Natural killer cell treated with Interleukin-12 subunit alpha and Interleukin-12 subunit beta and Interleukin-15 and Interleukin-18, amount 100 ng/mL, for 72 hours (primary cell): ENCODE results near the gene KCNG2. TPM values are rescaled to one million over a fixed set of nuclear protein-coding genes. Genes with fewer than 3 reads are reported as not detected.

ENCODE experiments used
- ATAC-seq, 2 donors: fragments of 150-1000 bp; cut with Tn5 transposase in 1 of 2; sonication (Bioruptor Pico), chemical (Tn5 transposase) in 1 of 2; 2 replicates each; pipeline ENCODE4 v1.10.0; 2021
- DNase-seq: peaks from one replicate; pipeline ENCODE4 v3.0.0; 2022; ENCODE audit warnings: low spot score
- H3K27ac Mint-ChIP-seq, 2 donors: 1 replicate in 1 of 2; 2 replicates in 1 of 2; pipeline ENCODE4 v1.8.0; 2022; ENCODE audit warnings: mixed read lengths in 2 of 2, mild to moderate bottlenecking in 1 of 2, moderate library complexity in 1 of 2
- H3K27me3 Mint-ChIP-seq, 2 donors: 1 replicate in 1 of 2; 2 replicates in 1 of 2; pipeline ENCODE4 v1.8.0; 2022; ENCODE audit warnings: mixed read lengths in 2 of 2
- H3K36me3 Mint-ChIP-seq: one replicate; pipeline ENCODE4 v1.8.0; 2022; ENCODE audit warnings: mixed read lengths
- H3K4me1 Mint-ChIP-seq, 2 donors: 1 replicate in 1 of 2; 2 replicates in 1 of 2; pipeline ENCODE4 v1.8.0; 2022; ENCODE audit warnings: low read depth in 2 of 2, mixed read lengths in 2 of 2, mild to moderate bottlenecking in 1 of 2
- H3K4me3 Mint-ChIP-seq: one replicate; pipeline ENCODE4 v1.8.0; 2022; ENCODE audit warnings: mixed read lengths
- H3K9me3 Mint-ChIP-seq: 2 replicates; pipeline ENCODE4 v1.8.0; 2022; ENCODE audit warnings: mixed read lengths
- total RNA-seq, 2 donors: library from RNA; stranded (reverse); gene quantifications; one replicate each; pipeline ENCODE4 v1.2.3, GENCODE V29; 2022

Gene KCNG2
- total RNA-seq, 2 donors from 2014 or later, result not detected

DNA sequence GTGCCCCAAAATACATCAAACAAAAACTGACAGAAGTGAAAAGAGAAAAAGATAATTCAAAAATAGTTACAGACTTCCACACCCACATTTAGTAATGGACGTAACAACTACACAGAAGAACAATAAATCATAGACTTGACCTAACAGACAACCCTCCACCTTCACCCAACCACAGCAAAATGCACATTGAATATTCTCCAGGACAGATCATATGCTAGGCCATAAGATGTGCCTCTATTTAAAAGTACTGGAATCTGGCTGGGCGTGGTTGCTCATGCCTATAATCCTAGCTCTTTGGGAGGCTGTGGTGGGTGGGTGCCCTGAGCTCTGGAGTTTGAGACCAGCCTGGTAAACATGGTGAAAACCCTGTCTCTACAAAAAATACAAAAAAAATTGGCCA is 133.7 kb downstream of the KCNG2 start:
- Mint-ChIP-seq H3K27ac (no peak overlapping the region), H3K4me3 (no peak overlapping the region), H3K9me3 (peaks cover 29% of the 10 kb centered on the region), H3K4me1 (peaks cover 4 to 5% of the 10 kb centered on the region in 2 donors), H3K36me3 (peaks cover 58% of the 10 kb centered on the region), H3K27me3 (no peaks in the 10 kb centered on the region)
- DNase-seq (no peak), ATAC-seq (no peak)

DNA sequence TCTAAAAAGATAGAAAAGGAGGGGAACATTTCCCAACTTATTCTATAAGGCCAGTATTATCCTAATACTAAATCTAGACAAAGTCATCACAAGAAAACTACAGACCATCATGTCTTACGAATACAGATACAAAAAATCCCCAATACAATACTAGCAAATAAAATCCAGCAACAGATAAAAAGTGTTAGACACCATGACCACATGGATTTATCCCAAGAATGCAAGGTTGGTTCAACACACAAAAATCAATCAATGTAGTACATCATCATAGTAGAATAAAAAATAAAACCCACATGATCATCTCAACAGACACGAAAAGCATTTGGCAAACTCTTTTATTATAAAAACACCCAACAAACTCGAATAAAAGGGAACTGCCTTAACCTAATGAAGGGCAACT is 135.2 kb downstream of the KCNG2 start:
- no peak for ATAC-seq
- H3K27ac Mint-ChIP-seq, result no peak overlapping the region
- H3K27me3 Mint-ChIP-seq, result no peaks in the 10 kb centered on the region
- peaks cover 65% of the 10 kb centered on the region for H3K36me3 Mint-ChIP-seq
- H3K4me3 Mint-ChIP-seq, result no peak overlapping the region
- DNase-seq, result no peak
- peaks cover 5 to 8% of the 10 kb centered on the region in 2 donors for H3K4me1 Mint-ChIP-seq
- H3K9me3 Mint-ChIP-seq, result peaks cover 29% of the 10 kb centered on the region

DNA sequence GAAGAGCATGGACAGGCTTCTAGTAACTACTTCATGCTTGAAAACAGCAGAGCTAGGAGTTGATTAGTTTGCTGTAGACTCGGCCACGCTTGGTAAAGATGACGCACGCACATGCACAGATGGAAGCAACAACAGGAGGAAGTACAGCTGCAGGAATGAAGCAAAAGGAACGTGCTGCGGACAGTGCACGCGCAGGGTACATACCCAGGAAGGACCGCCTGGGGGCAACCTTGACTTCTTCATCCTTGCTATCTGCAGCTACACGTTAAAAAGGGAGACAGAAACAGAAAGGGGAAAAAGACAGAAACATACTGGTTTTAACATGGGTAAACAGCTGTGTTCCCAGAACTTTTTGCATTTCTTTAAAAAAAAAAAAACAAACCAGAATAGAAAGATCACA is 136.0 kb downstream of the KCNG2 start:
- no peak overlapping the region for H3K4me3 Mint-ChIP-seq
- peaks cover 63% of the 10 kb centered on the region for H3K36me3 Mint-ChIP-seq
- DNase-seq (no peak), ATAC-seq (no peak)
- H3K9me3 Mint-ChIP-seq, result peaks cover 29% of the 10 kb centered on the region
- H3K4me1 Mint-ChIP-seq, result peaks cover 4 to 8% of the 10 kb centered on the region in 2 donors
- H3K27ac Mint-ChIP-seq, result no peak overlapping the region
- H3K27me3 Mint-ChIP-seq, result no peaks in the 10 kb centered on the region

DNA sequence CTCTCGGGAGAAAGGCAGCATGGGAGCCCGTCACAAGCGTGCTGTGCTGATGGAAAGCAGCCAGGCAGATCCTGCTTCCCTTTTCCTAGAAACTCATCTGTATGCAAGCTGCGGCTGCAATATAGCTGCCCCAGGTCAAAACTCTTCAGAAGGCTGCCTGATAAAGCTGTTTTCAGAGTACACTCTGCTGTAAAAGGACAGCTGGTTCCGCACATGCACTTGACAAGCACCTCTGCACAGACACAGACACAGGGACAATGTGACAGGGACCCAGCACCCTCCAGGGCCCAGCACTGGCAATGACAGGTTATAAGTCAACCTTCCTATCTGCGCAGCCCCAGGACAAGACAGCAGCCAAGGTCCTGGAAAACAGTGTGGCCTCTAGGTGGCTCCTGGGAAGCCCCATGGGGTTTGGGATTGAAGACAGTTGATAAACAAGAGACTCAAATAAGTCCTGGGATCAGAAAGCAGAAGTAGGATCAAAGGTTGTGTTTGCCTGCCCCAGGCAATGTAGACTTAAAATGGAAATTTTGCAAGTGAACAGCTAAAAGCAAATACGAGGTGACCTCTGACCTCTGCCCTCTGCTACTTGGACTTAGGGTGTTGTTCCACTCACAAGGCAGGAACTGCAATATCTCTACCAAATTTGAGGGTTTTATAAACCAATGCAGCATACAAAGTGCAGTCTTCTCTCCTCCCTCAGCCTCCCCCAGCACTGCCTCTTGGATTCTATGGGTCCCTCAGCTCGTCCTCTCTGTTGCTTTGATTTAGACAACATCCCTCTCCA is 136.8 kb downstream of the KCNG2 start:
- no peak for DNase-seq
- peaks cover 24% of the 10 kb centered on the region for H3K9me3 Mint-ChIP-seq
- no peaks in the 10 kb centered on the region for H3K27me3 Mint-ChIP-seq
- peaks cover 55% of the 10 kb centered on the region for H3K36me3 Mint-ChIP-seq
- ATAC-seq, result no peak
- H3K4me3 Mint-ChIP-seq, result no peak overlapping the region
- H3K4me1 Mint-ChIP-seq, result peaks cover 0 to 4% of the 10 kb centered on the region in 2 donors
- no peak overlapping the region for H3K27ac Mint-ChIP-seq

DNA sequence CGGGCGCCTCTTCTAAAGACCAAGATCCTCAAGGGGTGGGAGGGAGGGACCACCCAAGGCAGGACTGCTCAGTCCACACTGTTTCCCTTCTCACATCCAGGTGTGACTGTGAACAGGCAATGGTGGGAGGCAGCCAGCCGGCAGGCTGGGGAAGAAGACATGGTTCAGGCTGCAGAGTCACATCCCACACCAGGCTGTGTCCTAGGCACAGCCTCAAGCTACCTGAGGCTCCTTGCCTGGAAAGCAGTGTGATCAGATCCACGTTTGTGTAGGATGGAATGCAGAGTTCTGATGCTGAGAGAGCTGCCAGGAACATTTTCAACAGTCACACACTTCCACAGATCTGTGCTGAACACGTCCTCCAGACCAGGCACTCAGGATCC is 137.4 kb downstream of the KCNG2 start:
- no peak for DNase-seq
- peaks cover 18% of the 10 kb centered on the region for H3K9me3 Mint-ChIP-seq
- H3K4me3 Mint-ChIP-seq, result no peak overlapping the region
- no peak overlapping the region for H3K27ac Mint-ChIP-seq
- no peaks in the 10 kb centered on the region for H3K27me3 Mint-ChIP-seq
- no peak for ATAC-seq
- H3K4me1 Mint-ChIP-seq, result peaks cover 0 to 7% of the 10 kb centered on the region in 2 donors
- peaks cover 54% of the 10 kb centered on the region for H3K36me3 Mint-ChIP-seq

DNA sequence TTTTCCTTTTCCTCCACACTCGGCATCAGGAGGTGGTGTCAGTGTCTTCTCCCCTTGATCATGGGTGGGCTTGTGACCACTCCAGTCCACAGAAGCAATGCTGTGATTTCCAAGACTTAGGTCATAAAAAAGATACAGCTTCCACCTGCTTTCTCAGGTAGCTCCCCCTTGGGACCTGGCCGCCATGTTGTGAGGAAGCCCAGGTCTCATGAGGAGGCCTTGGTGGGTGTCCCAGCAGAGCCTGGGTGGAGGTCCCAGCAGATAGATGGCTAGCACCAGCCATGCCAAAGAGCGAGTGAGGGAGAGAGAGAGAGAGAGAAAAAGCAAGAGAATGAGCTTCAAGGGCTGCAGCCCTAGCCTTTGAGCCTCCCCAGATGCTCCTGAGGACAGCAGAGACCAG is 137.8 kb downstream of the KCNG2 start:
- H3K27me3 Mint-ChIP-seq, result no peaks in the 10 kb centered on the region
- H3K36me3 Mint-ChIP-seq, result peaks cover 51% of the 10 kb centered on the region
- ATAC-seq (no peak), DNase-seq (no peak)
- H3K4me1 Mint-ChIP-seq, result peaks cover 0 to 7% of the 10 kb centered on the region in 2 donors
- H3K4me3 Mint-ChIP-seq, result no peak overlapping the region
- peaks cover 18% of the 10 kb centered on the region for H3K9me3 Mint-ChIP-seq
- no peak overlapping the region for H3K27ac Mint-ChIP-seq

DNA sequence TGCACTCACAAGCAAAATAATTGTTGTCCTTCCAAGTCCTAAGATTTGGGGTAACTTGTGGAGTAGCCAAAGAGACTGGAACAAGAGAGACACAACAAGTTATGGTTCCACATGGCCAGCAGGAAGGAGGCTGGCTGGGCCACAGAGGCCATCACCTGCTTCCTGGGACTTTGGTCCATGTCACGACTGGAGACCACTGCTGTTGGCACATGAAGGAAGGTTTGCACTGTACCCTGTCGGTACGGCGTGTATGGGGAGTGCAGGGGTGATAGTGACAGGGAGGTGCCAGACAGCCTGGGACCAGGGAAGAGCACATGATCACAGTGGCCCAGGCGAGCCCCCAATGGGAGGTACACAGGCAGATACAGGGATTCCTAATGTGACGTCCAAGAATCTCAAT is 138.2 kb downstream of the KCNG2 start:
- Mint-ChIP-seq H3K27ac (no peak overlapping the region), H3K27me3 (no peaks in the 10 kb centered on the region), H3K36me3 (peaks cover 51% of the 10 kb centered on the region), H3K4me1 (peaks cover 0 to 7% of the 10 kb centered on the region in 2 donors), H3K4me3 (no peak overlapping the region), H3K9me3 (peaks cover 18% of the 10 kb centered on the region)
- ATAC-seq, result no peak
- no peak for DNase-seq

DNA sequence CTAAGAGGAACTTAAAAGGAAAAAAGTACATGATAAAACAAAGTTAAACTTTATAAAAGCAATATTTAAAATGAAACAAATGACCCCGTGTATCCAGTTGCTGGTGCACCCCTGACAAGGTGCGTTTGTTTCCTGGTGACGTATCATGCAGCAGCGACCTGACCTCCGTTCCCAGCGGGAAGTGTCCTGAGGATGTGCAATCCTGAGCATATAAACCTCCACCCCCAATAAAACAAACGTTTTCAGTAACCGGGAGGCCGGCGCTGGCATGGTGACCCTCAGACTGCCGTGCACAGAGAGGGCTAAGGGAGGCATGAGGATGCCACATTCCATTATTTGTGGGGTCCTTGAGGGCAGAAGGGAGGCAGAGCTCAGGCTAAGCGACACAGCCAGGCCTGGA is 138.9 kb downstream of the KCNG2 start:
- H3K9me3 Mint-ChIP-seq, result peaks cover 18% of the 10 kb centered on the region
- no peaks in the 10 kb centered on the region for H3K27me3 Mint-ChIP-seq
- no peak for ATAC-seq
- H3K4me3 Mint-ChIP-seq, result no peak overlapping the region
- no peak overlapping the region for H3K27ac Mint-ChIP-seq
- peaks cover 45% of the 10 kb centered on the region for H3K36me3 Mint-ChIP-seq
- peaks cover 0 to 7% of the 10 kb centered on the region in 2 donors for H3K4me1 Mint-ChIP-seq
- DNase-seq, result no peak

DNA sequence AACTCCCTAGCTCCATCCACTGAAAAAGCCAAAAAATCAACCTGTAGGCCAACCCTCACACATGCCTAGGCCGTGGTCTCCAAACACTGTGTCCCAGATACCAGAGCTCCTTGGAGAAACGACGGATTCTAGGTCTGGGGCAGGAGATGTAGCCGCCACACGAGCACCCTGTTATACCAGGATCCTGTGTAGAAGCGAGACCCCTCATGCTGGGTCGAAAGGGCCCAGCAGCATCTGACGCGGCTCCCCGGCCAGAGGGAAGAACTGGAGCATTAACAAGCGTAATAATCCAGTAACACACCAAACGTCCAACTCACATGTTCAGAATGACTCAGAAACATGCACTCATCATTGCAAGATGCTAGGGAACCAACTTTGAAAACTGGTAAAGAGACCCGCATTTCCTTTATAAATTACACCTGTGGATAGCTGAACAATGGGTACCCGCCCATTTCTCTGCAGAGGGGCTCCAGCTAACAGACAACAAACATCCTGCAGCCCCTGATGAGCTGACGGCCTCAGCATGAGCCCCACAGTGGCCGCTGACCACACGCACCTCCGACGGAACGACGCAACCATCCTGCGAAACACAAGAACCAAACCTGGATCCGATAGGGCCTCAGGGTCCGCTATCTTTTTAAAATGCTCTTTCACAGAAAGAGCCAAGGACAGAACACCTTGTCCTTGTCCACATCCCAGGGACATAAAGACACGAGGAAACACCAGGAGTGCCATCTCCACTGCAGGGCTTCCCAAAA is 139.5 kb downstream of the KCNG2 start:
- DNase-seq, result no peak
- Mint-ChIP-seq H3K36me3 (peaks cover 39% of the 10 kb centered on the region), H3K4me3 (no peak overlapping the region), H3K4me1 (peaks cover 0 to 12% of the 10 kb centered on the region in 2 donors), H3K27ac (no peak overlapping the region), H3K9me3 (peaks cover 15% of the 10 kb centered on the region), H3K27me3 (no peaks in the 10 kb centered on the region)
- ATAC-seq, result no peak

DNA sequence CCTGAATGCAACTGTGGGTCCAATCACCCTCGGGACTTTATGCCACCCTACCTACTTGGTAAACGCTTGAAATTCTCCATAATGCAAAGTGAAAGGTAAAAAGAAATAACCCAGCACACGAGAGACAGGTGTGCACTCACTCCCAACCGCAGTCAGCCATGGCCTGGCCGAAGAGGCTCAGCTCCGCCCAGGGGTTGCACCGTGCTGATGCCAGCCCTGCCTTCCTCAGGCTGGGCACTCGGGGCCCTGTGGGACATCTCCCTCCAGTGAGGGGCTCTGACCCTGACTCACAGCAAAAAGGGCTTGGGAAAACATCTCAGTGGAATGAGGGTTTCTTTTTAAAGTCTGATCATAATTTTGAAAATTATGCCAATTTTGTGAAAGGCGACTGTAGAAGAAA is 140.5 kb downstream of the KCNG2 start:
- Mint-ChIP-seq H3K36me3 (peaks cover 30% of the 10 kb centered on the region), H3K4me3 (no peak overlapping the region), H3K4me1 (peaks cover 0 to 12% of the 10 kb centered on the region in 2 donors), H3K9me3 (peaks cover 8% of the 10 kb centered on the region), H3K27me3 (no peaks in the 10 kb centered on the region), H3K27ac (no peak overlapping the region)
- DNase-seq (no peak), ATAC-seq (no peak)

DNA sequence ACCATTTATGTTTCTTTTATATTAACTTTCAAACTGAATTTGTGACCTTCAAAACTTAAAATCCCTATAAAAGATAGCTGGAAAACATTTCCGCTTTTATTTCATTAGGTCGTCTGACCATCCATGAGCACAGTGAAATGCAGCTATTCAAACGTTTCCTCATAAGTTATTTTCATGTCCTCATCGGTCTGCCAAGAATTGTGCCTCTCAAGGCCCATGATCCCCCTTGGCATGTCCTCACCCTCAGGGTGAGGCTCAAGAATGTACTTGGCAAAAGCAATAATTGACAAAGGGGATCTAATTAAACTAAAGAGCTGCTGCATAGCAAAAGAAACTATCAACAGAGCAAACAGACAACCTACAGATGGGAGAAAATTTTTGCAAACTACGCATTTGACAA is 141.4 kb downstream of the KCNG2 start:
- H3K27me3 Mint-ChIP-seq, result no peaks in the 10 kb centered on the region
- H3K9me3 Mint-ChIP-seq, result peaks cover 4% of the 10 kb centered on the region
- H3K4me3 Mint-ChIP-seq, result no peak overlapping the region
- no peak for ATAC-seq
- DNase-seq, result no peak
- peaks cover 0 to 12% of the 10 kb centered on the region in 2 donors for H3K4me1 Mint-ChIP-seq
- H3K27ac Mint-ChIP-seq, result no peak overlapping the region
- H3K36me3 Mint-ChIP-seq, result peaks cover 22% of the 10 kb centered on the region

DNA sequence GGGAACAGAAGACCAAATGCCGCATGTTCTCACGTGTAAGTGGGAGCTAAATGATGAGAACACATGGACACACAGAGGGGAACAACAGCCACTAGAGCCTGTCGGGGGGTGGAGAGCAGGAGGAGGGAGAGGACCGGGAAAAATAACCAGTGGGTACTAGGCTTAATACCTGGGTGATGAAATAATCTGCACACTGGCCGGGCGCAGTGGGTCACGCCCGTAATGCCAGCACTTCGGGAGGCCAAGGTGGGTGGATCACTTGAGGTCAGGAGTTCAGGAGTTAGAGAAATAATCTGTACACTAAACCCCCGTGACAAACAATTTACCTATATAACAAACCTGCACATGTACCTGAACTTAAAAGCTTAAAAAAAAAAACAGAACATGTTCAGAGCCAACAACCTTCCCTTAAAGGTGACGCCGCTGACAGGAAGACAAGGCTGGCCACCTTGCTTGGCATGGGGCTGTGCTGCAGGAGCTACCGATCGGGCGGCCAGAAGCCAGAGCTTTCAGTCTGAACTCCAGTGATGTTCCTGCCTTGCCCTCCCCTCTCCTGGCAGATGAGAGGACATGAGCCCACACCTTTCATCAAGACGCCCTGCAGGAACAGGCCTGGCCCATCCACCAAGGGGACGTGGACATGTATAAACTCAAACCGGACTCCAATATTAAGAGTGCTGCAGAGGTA is 142.5 kb downstream of the KCNG2 start:
- DNase-seq (no peak), ATAC-seq (no peak)
- peaks cover 22% of the 10 kb centered on the region for H3K36me3 Mint-ChIP-seq
- H3K27ac Mint-ChIP-seq, result no peak overlapping the region
- no peaks in the 10 kb centered on the region for H3K27me3 Mint-ChIP-seq
- H3K4me1 Mint-ChIP-seq, result peaks cover 5 to 19% of the 10 kb centered on the region in 2 donors
- H3K4me3 Mint-ChIP-seq, result no peak overlapping the region
- H3K9me3 Mint-ChIP-seq, result peaks cover 4% of the 10 kb centered on the region

DNA sequence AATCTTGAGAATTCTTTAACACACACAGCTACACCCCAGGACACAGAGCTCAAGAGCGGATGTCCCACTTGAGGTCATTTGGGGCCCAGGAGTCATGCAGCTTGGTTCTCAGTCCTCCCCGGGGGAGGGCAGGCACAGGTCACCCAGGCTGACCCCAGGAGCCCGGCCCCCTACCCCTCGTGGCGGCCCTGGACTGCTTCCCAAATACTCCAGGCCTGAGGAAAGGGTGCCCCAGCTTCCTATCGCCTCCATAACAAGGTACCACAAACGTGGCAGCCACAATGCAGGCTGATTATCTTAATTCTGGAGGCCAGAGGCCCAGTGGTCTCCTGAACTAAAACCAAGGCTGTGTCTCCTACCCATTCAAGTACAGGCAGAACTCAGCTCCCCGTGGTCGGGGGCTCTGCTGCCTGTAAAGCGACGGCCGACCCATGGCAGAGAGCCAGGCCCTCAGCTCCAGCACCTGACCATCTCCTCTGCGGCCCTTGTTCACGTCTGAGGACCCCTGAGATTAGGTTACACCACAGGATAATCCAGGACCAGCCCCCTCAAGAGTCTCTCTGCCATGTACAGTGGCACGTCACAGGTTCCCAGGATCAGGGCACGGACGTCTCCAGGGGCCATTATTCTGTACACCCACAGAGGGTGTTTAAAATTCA is 143.2 kb downstream of the KCNG2 start:
- DNase-seq (no peak), ATAC-seq (no peak)
- peaks cover 5 to 24% of the 10 kb centered on the region in 2 donors for H3K4me1 Mint-ChIP-seq
- H3K27ac Mint-ChIP-seq, result no peak overlapping the region
- no peaks in the 10 kb centered on the region for H3K9me3 Mint-ChIP-seq
- H3K27me3 Mint-ChIP-seq, result no peaks in the 10 kb centered on the region
- no peak overlapping the region for H3K4me3 Mint-ChIP-seq
- H3K36me3 Mint-ChIP-seq, result peaks cover 15% of the 10 kb centered on the region
